Measurements from ENCODE around the gene PPP1R3F. TPM values are rescaled to one million over a fixed set of nuclear protein-coding genes. Genes with fewer than 3 reads are reported as not detected.

The PPP1R3F gene
- total RNA-seq, 1 experiment from 2014 or later: 1.6 TPM

DNA sequence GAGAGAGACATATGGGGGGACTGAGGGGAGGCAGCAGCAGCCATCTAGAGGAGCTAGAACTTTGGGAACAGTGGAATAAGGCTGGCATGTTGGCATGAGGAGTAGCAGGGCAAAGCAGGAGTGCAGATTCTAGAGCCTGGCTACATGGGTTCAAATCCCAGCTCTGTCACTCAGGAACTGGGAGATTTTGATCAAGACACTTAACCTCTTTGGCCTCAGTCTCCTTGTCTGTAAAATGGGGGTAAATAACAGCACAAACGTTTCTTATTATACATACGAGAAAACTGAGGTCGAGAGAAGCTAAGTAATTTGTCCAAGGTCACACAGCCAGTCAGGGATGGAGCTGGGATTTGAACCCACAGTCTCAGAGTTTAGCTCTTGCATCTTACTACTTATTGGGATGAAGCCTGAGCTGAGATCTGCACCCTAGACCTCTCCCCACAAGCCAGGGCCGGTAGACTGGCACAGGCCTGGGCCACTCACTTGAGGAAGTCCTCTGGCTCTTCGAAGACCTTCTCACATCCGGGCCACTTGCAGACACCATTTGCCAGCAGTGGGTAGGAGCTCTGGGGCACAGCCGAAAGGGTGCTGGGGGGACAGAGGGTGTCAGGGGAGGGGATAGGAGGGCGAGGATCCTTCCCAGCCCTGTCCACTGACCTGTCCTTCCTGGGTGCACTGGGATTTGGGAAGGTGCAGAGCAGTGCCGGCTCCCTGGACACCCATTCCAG lies 13.2 kb upstream of the PPP1R3F start:
- no TSS peak for BruUV-seq (replicated peaks)
- no peak overlapping the region for H3K9ac ChIP-seq (ENCODE audit: low read length)
- ChIA-PET POLR2A (interaction anchor here (1.1 kb wide), 1 partner anchor 65 kb away, joined by 3 read pairs; no protein-coding TSS in a partner anchor), CTCF (no interaction called here), RAD21 (ENCODE audit: low non-redundant PET in 1 of 2, low total read pairs in 2 of 2, uncharacterized antibody in 2 of 2, unreplicated experiment in 2 of 2) (no interaction called here)
- H3K27ac ChIP-seq (ENCODE audit: low read depth, low read length): no peak overlapping the region
- DNase-seq (ENCODE audit: low read depth, low spot score) (no peak), ATAC-seq (no peak)
- H2AFZ ChIP-seq (ENCODE audit: low read depth, low read length, poor library complexity, severe bottlenecking): no peak overlapping the region
- TF ChIP-seq EGR1 (IDR thresholded peaks at IDR 0.05; ENCODE audit: low read depth) (no peak), FOSL1 (IDR thresholded peaks at IDR 0.05; ENCODE audit: low read depth) (no peak), MAX (IDR thresholded peaks at IDR 0.05) (no peak), SIN3A (IDR thresholded peaks at IDR 0.05; ENCODE audit: low read depth) (no peak), SP1 (IDR thresholded peaks at IDR 0.05; ENCODE audit: low read depth) (no peak), TCF7L2 (IDR thresholded peaks at IDR 0.05; ENCODE audit: borderline replicate concordance, extremely low read depth, insufficient read depth, insufficient read length) (no peak), POLR2A (IDR thresholded peaks at IDR 0.05; ENCODE audit: borderline replicate concordance, extremely low read depth, insufficient read depth, insufficient read length) (no peak), CEBPB (IDR thresholded peaks at IDR 0.05; ENCODE audit: low read depth) (no peak), ZBTB33 (IDR thresholded peaks at IDR 0.05; ENCODE audit: extremely low read depth, insufficient replicate concordance, low read length) (no peak), REST (IDR thresholded peaks at IDR 0.05; ENCODE audit: low read depth) (no peak), ZFX (IDR thresholded peaks at IDR 0.05) (no peak), ATF3 (IDR thresholded peaks at IDR 0.05) (no peak), POLR2AphosphoS5 (IDR thresholded peaks at IDR 0.05; ENCODE audit: low read depth, low read length) (no peak), CBX3 (IDR thresholded peaks at IDR 0.05; ENCODE audit: low read depth) (no peak), ZNF274 (IDR thresholded peaks at IDR 0.05; ENCODE audit: low read depth, low read length) (no peak), EZH2phosphoT487 (IDR thresholded peaks at IDR 0.05; ENCODE audit: borderline replicate concordance) (no peak), CTCF (IDR thresholded peaks at IDR 0.05 in 2 of 3, conservative IDR thresholded peaks at IDR 0.05 in 1 of 3; ENCODE audit: borderline replicate concordance in 1 of 3, insufficient read depth in 1 of 3, low read depth in 2 of 3, low read length in 2 of 3) (no peak)
- no peaks in the 10 kb centered on the region for H3K27me3 ChIP-seq (ENCODE audit: insufficient read depth, low read length)
- H3K9me2 ChIP-seq (ENCODE audit: insufficient read depth): no peaks in the 10 kb centered on the region
- no peak overlapping the region for H3K4me3 ChIP-seq (replicated peaks in 1 of 2; ENCODE audit: low read depth in 1 of 2, low read length in 2 of 2)
- intact Hi-C loops (cut with micrococcal nuclease): no loop called here
- H3K4me2 ChIP-seq (ENCODE audit: low read length): no peak overlapping the region
- no peaks in the 10 kb centered on the region for H3K9me3 ChIP-seq (ENCODE audit: control insufficient read depth in 1 of 2, insufficient read depth in 1 of 2, low read depth in 1 of 2, low read length in 2 of 2)
- no peaks in the 10 kb centered on the region for H3K36me3 ChIP-seq (ENCODE audit: control insufficient read depth in 1 of 2, insufficient read depth in 2 of 2, low read length in 2 of 2)
- H3K79me2 ChIP-seq (ENCODE audit: insufficient read depth, low read length): no peaks in the 10 kb centered on the region
- H4K20me1 ChIP-seq (ENCODE audit: insufficient read depth): no peaks in the 10 kb centered on the region
- H3K4me1 ChIP-seq (ENCODE audit: control insufficient read depth in 1 of 2, insufficient read depth in 2 of 2, low read length in 2 of 2): no peaks in the 10 kb centered on the region

Measured in HCT116 (cell line).